K562 (cell line): ENCODE measurements around the gene SART1. TPM values are rescaled to one million over a fixed set of nuclear protein-coding genes. Genes with fewer than 3 reads are reported as not detected.
A peak's percentile ranks its signal among the peaks of the same experiment; 100 is the strongest.

ENCODE experiments used
- ATAC-seq: fragments of 200-7000 bp; cut with Tn5 transposase; 3 replicates; pipeline ENCODE4 v1.9.1; 2020; ENCODE audit warnings: moderate library complexity
- BruUV-seq: library from RNA; stranded (reverse); fragments of 400-500 nt; replicated peaks from 2 replicates; lab custom pipeline; 2021; lab: Mats Ljungman, UMichigan
- CTCF ChIA-PET: fragments of 300-600 bp; formaldehyde crosslinking; extraction: SDS; loops from one replicate; lab custom pipeline; 2021; ENCODE audit warnings: low intra/inter-chr PET ratio; lab: Yijun Ruan, JAX
- POLR2A ChIA-PET: fragments of 300-600, 350-650 bp; sonication (Branson Sonifier 250); formaldehyde crosslinking; extraction: SDS; loops from one replicate; lab custom pipeline; 2021; ENCODE audit warnings: antibody characterized with exemption, inconsistent platforms; lab: Yijun Ruan, JAX
- DNase-seq, 4 experiments: peaks; one replicate each; pipeline versions ENCODE4 v3.0.0 to v3.0.0-alpha.2; 2011 to 2018; ENCODE audit warnings: low spot score in 3 of 4, mixed read lengths in 3 of 4; ENCODE audit errors: extremely low read depth in 1 of 4
- FAIRE-seq: peaks from 2 replicates; lab custom pipeline; 2011; peaks lifted over from hg19 to GRCh38; lab: Jason Lieb, UNC
- H2AFZ ChIP-seq: 2 replicates; pipeline ENCODE4 v1.6.0; 2011; ENCODE audit warnings: low read depth, low read length, control low read depth, inconsistent platforms
- H3K27ac ChIP-seq: fragments of 200-600 bp; 3 replicates; pipeline ENCODE4 v1.8.0; 2011; ENCODE audit warnings: low read depth, mild to moderate bottlenecking, control low read depth, inconsistent platforms, low read length, moderate library complexity, mixed read lengths; ENCODE audit errors: extremely low read depth
- H3K27me3 ChIP-seq, 2 experiments: fragments of 300-600 bp in 1 of 2; 2 replicates in 1 of 2; 3 replicates in 1 of 2; pipeline versions ENCODE4 v1.6.0 to v1.8.0; 2011; ENCODE audit warnings: inconsistent platforms in 2 of 2, low read length in 2 of 2, mild to moderate bottlenecking in 1 of 2, mixed read lengths in 1 of 2, moderate library complexity in 1 of 2; ENCODE audit not compliant: control insufficient read depth in 2 of 2, insufficient read depth in 2 of 2
- H3K36me3 ChIP-seq: fragments of 300-600 bp; 3 replicates; pipeline ENCODE4 v1.8.0; 2011; ENCODE audit warnings: mild to moderate bottlenecking, low read length, inconsistent platforms; ENCODE audit not compliant: control insufficient read depth, insufficient read depth
- H3K4me1 ChIP-seq, 2 experiments: fragments of 200-600 bp in 1 of 2; replicated peaks in 1 of 2; 2 replicates in 1 of 2; 3 replicates in 1 of 2; pipeline versions ENCODE4 v1.5.1 to v1.8.0; 2011; ENCODE audit warnings: inconsistent platforms in 2 of 2, low read length in 2 of 2, mild to moderate bottlenecking in 1 of 2, mixed read lengths in 1 of 2, moderate library complexity in 1 of 2; ENCODE audit not compliant: control insufficient read depth in 2 of 2, insufficient read depth in 2 of 2
- H3K4me2 ChIP-seq: 2 replicates; pipeline ENCODE4 v1.6.1; 2011; ENCODE audit warnings: low read length, control low read depth, inconsistent platforms, mixed read lengths; ENCODE audit not compliant: insufficient read depth
- H3K4me3 ChIP-seq: fragments of 200-600 bp; sonication (generic), shearing (Covaris generic); 2 replicates; pipeline ENCODE4 v1.5.1; 2016; ENCODE audit warnings: control low read depth, inconsistent platforms
- H3K79me2 ChIP-seq: fragments of 200-600 bp; 3 replicates; pipeline ENCODE4 v1.8.0; 2011; ENCODE audit warnings: low read length, inconsistent platforms; ENCODE audit not compliant: control insufficient read depth, insufficient read depth
- H3K9ac ChIP-seq, 2 experiments: 2 replicates each; pipeline versions ENCODE4 v1.6.0 to v1.6.1; 2011; ENCODE audit warnings: low read depth in 2 of 2, low read length in 2 of 2, control low read depth in 1 of 2, inconsistent platforms in 1 of 2, mild to moderate bottlenecking in 1 of 2, mixed read lengths in 1 of 2; ENCODE audit not compliant: insufficient read depth in 1 of 2
- H3K9me1 ChIP-seq: one replicate; pipeline ENCODE4 v1.6.0; 2011; ENCODE audit warnings: inconsistent platforms, mild to moderate bottlenecking, low read length, moderate library complexity; ENCODE audit not compliant: control insufficient read depth, insufficient read depth
- H3K9me3 ChIP-seq: replicated peaks from 2 replicates; pipeline ENCODE4 v1.5.1; 2011; ENCODE audit warnings: low read depth, low read length, inconsistent platforms; ENCODE audit not compliant: control insufficient read depth, insufficient read depth
- H4K20me1 ChIP-seq: replicated peaks from 2 replicates; pipeline ENCODE4 v1.6.1; 2011; ENCODE audit warnings: low read length, inconsistent platforms, mixed read lengths; ENCODE audit not compliant: control insufficient read depth, insufficient read depth
- CTCFL ChIP-seq: IDR thresholded peaks from 2 replicates; pipeline ENCODE4 v1.6.1; 2011; ENCODE audit warnings: borderline replicate concordance, low read depth, mild to moderate bottlenecking, moderate library complexity, low read length; ENCODE audit not compliant: insufficient read depth, poor library complexity, severe bottlenecking
- EP300 ChIP-seq: IDR thresholded peaks from 2 replicates; pipeline ENCODE4 v1.6.1; 2012; ENCODE audit warnings: low read length, improper control_type of control experiment
- EZH2 ChIP-seq: IDR thresholded peaks from 2 replicates; pipeline ENCODE4 v1.6.1; 2012; ENCODE audit warnings: low read depth, mild to moderate bottlenecking, inconsistent platforms, low read length, borderline replicate concordance
- MLLT1 ChIP-seq, 2 experiments: fragments of 450-650 bp; IDR thresholded peaks; 2 replicates each; pipeline ENCODE4 v1.6.1; 2016
- POLR2AphosphoS2 ChIP-seq: IDR thresholded peaks from 2 replicates; pipeline ENCODE4 v1.6.1; 2012; ENCODE audit warnings: low read length, improper control_type of control experiment
- SMARCE1 ChIP-seq: fragments of 450-650 bp; IDR thresholded peaks from 2 replicates; pipeline ENCODE4 v1.7.1; 2016; ENCODE audit warnings: mild to moderate bottlenecking
- SNRNP70 ChIP-seq: fragments of 200-400 bp; formaldehyde crosslinking; optimal IDR thresholded peaks from 2 replicates; pipeline ENCODE3; 2017; ENCODE audit warnings: low read depth, low read length
- SRSF1 ChIP-seq: fragments of 200-400 bp; formaldehyde crosslinking; IDR thresholded peaks from 2 replicates; pipeline ENCODE4 v1.6.1; 2017; ENCODE audit warnings: mild to moderate bottlenecking, low read depth, low read length, moderate library complexity
- SRSF7 ChIP-seq: fragments of 200-400 bp; formaldehyde crosslinking; optimal IDR thresholded peaks from 2 replicates; pipeline ENCODE3; 2017; ENCODE audit warnings: mild to moderate bottlenecking, low read depth, low read length
- ZBTB1 ChIP-seq: sonication (generic); formaldehyde crosslinking; IDR thresholded peaks from 2 replicates; pipeline ENCODE4 v1.8.1; 2023; ENCODE audit warnings: missing genetic modification reagents, low read depth, mild to moderate bottlenecking, borderline replicate concordance
- ZNF696 ChIP-seq: fragments of 250-450 bp; sonication (Bioruptor Pico); conservative IDR thresholded peaks from 2 replicates; pipeline ENCODE4 v1.4.0; 2020; ENCODE audit warnings: mild to moderate bottlenecking, moderate library complexity
- WGBS: fragments of 100-300 bp; shearing (Covaris generic); methylation state at CpG from one replicate; pipeline ENCODE4 v1.1.6; 2016; ENCODE audit warnings: low coverage, mixed read lengths; ENCODE audit not compliant: insufficient coverage; ENCODE audit errors: missing lambda C conversion rate; 5-methylcytosine and 5-hydroxymethylcytosine counted together
- in situ Hi-C: fragments of 300-500 bp; cut with MboI; formaldehyde crosslinking; loops from 4 replicates; pipeline ENCODE4 v1.15.0; 2018; ENCODE audit warnings: inconsistent platforms, mixed read lengths
- intact Hi-C: fragments of 100-400 bp; cut with micrococcal nuclease; formaldehyde crosslinking; loops from 2 replicates; pipeline ENCODE4 v1.14.2; 2022
- polyA plus RNA-seq, 8 experiments: library from polyadenylated mRNA; depleted of rRNA in 4 of 8; stranded (reverse) in 5 of 8; unstranded in 3 of 8; fragments of >200 nt; fragmentation: Nextera tagmentation in 2 of 8; fragmentation: Illumina TruSeq in 1 of 8; extraction: Ambion mirVana in 2 of 8; extraction: Trizol in 1 of 8; gene quantifications; 2 replicates each; pipeline versions ENCODE4 v1.2.1 to v1.2.3, GENCODE V29; 2011 to 2014; ENCODE audit warnings: inconsistent platforms in 1 of 8, missing spikeins in 1 of 8
- total RNA-seq, 7 experiments: library from RNA; depleted of rRNA in 6 of 7; stranded (reverse); fragments of >200 nt in 6 of 7; fragmentation: Illumina TruSeq in 2 of 7; extraction: Trizol in 2 of 7; gene quantifications; 2 replicates each; pipeline versions ENCODE4 v1.2.1 to v1.2.3, GENCODE V29; 2011 to 2021; ENCODE audit warnings: low replicate concordance in 1 of 7

SART1 gene
- total and polyA plus RNA-seq, 9 of the 15 experiments (the other 6 are each of a cell fraction or from before 2014, with no cell fraction given): 4.8 to 84.1 (median 31.7) TPM

- Histone ChIP-seq H3K27me3 (no peaks in the 10 kb centered on the region), H3K4me1 (peaks cover 17 to 35% of the 10 kb centered on the region in 2 experiments; a peak in 4 of 5 replicates), H3K9me3 (no peaks in the 10 kb centered on the region), H3K27ac (no peak overlapping the region), H3K4me2 (no peak overlapping the region), H4K20me1 (0 out of 2 replicates have a peak, but pooled peaks cover 4% of the 10 kb centered on the region), H3K9ac (no peak overlapping the region), H2AFZ (peak overlapping the region; percentile 7), H3K9me1 (no peaks in the 10 kb centered on the region), H3K4me3 (no peak overlapping the region), H3K79me2 (no peaks in the 10 kb centered on the region), H3K36me3 (no peaks in the 10 kb centered on the region)
- ChIA-PET CTCF (no interaction called here), POLR2A (interaction anchor here (1.0 to 1.5 kb wide), 3 partner anchors 9 to 23 kb away, joined by 3 to 4 read pairs (median 3); no protein-coding TSS in a partner anchor)
- ATAC-seq: no peak
- 10% methylated on average over 4 of the region's 4 CpGs for WGBS
- no peak for DNase-seq
- no peak for FAIRE-seq
- no TSS peak for BruUV-seq
- in situ Hi-C loops: no loop called here
- intact Hi-C loops: no loop called here
- TF ChIP-seq SRSF7: no peak
- TF ChIP-seq SRSF1: no peak
- TF ChIP-seq EP300: no peak
Measured at GRCh38 chr11:65937766-65938165, 23.8 kb upstream of the SART1 start.

- no peaks in the 10 kb centered on the region for H3K9me3 ChIP-seq
- no peak overlapping the region for H3K4me3 ChIP-seq
- ATAC-seq (peak; percentile 6; the same call in 1 of the 3 replicates), DNase-seq (no peak), FAIRE-seq (no peak)
- H3K4me1 ChIP-seq: peaks cover 12 to 26% of the 10 kb centered on the region in 2 experiments; a peak in 4 of 5 replicates
- H3K4me2 ChIP-seq: peak overlapping the region; percentile 58
- H3K36me3 ChIP-seq: no peaks in the 10 kb centered on the region
- no TSS peak for BruUV-seq
- H3K27me3 ChIP-seq: no peaks in the 10 kb centered on the region
- intact Hi-C loops (no loop called here), in situ Hi-C loops (no loop called here)
- peak overlapping the region; percentile 62 for H2AFZ ChIP-seq
- H3K9me1 ChIP-seq: no peaks in the 10 kb centered on the region
- ChIA-PET POLR2A (no interaction called here), CTCF (no interaction called here)
- no peak overlapping the region; the same call in 2 of the 3 replicates for H3K27ac ChIP-seq
- H3K9ac ChIP-seq: peak overlapping the region in 1 of 2 experiments; percentile 13; a peak in 1 of 4 replicates
- H3K79me2 ChIP-seq: no peaks in the 10 kb centered on the region
- WGBS: 17% methylated on average over 9 of the region's 9 CpGs
- H4K20me1 ChIP-seq: 0 out of 2 replicates have a peak, but pooled peaks cover 4% of the 10 kb centered on the region
- TF ChIP-seq EZH2 (no peak), ZNF696 (CRISPR knock-in tag) (no peak), MLLT1 (IDR thresholded peaks at IDR 0.05) (0 out of 4 replicates have a peak, but pooled peaks of 1 of the 2 experiments have one; percentile 5), ZBTB1 (CRISPR knock-in tag) (no peak), POLR2AphosphoS2 (no peak), SMARCE1 (0 out of 2 replicates have a peak, but pooled peaks have one; percentile 8), SNRNP70 (no peak), CTCFL (no peak)
Measured at GRCh38 chr11:65941720-65942310, 19.7 kb upstream of the SART1 start.
